ENCODE data around the gene GPR33.
"Not testable (repeated sequence)": the region's sequence is repeated elsewhere in the genome, so short reads cannot be mapped to it uniquely, and the experiment has no call there.

Gene GPR33

DNA sequence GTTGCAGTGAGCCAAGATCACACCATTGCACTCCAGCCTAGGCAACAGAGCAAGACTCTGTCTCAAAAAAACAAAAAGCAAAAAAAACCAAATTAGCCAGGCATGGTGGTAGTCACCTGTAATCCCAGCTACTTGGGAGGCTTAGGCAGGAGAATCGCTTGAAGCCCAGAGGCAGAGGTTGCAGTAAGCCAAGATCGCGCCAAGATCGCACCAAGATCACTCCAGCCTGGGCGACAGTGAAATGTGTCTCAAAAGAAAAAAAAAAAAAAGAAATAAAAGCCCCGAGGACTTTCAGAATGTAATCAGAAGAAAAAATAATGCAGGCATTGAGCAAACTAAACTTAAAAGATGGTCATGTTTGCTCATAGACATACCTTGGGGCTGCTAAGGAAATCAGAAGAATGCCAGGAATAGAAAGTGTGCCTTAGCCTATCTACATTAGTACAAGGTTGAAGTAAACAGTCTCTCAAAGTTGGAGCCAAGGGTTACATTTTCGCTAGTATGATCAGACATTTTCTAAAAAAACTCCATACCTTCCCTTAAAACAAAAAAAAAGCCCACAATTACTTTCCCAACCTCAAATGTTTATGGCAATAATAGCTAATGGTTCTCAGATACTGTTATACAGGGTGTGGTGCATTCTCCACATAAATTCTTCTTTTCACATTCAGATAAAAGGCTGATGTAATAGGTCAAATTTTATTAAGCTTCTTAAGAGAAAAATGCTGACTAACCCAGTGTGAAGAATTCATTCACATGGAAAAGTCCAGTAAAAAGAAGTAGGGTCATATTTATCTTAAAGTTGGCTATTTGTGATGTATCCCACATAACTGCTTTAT, 46.3 kb downstream of the GPR33 start:
- Histone ChIP-seq H4K20me1 (ENCODE audit: insufficient read depth, low read length) (no peaks in the 10 kb centered on the region), H3K9me3 (replicated peaks; ENCODE audit: insufficient read depth, low read length) (no peaks in the 10 kb centered on the region), H3K36me3 (replicated peaks; ENCODE audit: insufficient read depth, low read length) (no peaks in the 10 kb centered on the region), H3F3A (ENCODE audit: insufficient read depth, low read length) (no peaks in the 10 kb centered on the region), H3K9me2 (replicated peaks; ENCODE audit: insufficient read depth, low read length) (no peaks in the 10 kb centered on the region), H3K27me3 (replicated peaks; ENCODE audit: insufficient read depth, low read length) (no peaks in the 10 kb centered on the region), H2AFZ (ENCODE audit: low read length) (no peak overlapping the region), H3K9ac (ENCODE audit: low read length) (no peak overlapping the region), H3K4me3 (ENCODE audit: low read length) (no peak overlapping the region), H3K27ac (ENCODE audit: low read length) (no peak overlapping the region), H3K4me2 (ENCODE audit: low read depth, low read length) (no peak overlapping the region), H3K4me1 (ENCODE audit: low read length) (0 out of 2 replicates have a peak, but pooled peaks cover 4% of the 10 kb centered on the region), H3K79me2 (ENCODE audit: low read length) (no peaks in the 10 kb centered on the region)
- TF ChIP-seq EZH2 (optimal IDR thresholded peaks at IDR 0.05; ENCODE audit: low read depth, low read length) (no peak), EZH2phosphoT487 (IDR thresholded peaks at IDR 0.05; ENCODE audit: low read length) (no peak)
- TF ChIP-seq, protein P1, sequence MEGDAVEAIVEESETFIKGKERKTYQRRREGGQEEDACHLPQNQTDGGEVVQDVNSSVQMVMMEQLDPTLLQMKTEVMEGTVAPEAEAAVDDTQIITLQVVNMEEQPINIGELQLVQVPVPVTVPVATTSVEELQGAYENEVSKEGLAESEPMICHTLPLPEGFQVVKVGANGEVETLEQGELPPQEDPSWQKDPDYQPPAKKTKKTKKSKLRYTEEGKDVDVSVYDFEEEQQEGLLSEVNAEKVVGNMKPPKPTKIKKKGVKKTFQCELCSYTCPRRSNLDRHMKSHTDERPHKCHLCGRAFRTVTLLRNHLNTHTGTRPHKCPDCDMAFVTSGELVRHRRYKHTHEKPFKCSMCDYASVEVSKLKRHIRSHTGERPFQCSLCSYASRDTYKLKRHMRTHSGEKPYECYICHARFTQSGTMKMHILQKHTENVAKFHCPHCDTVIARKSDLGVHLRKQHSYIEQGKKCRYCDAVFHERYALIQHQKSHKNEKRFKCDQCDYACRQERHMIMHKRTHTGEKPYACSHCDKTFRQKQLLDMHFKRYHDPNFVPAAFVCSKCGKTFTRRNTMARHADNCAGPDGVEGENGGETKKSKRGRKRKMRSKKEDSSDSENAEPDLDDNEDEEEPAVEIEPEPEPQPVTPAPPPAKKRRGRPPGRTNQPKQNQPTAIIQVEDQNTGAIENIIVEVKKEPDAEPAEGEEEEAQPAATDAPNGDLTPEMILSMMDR (IDR thresholded peaks at IDR 0.05; ENCODE audit: low read length), result no peak
- DNase-seq, result no peak

DNA sequence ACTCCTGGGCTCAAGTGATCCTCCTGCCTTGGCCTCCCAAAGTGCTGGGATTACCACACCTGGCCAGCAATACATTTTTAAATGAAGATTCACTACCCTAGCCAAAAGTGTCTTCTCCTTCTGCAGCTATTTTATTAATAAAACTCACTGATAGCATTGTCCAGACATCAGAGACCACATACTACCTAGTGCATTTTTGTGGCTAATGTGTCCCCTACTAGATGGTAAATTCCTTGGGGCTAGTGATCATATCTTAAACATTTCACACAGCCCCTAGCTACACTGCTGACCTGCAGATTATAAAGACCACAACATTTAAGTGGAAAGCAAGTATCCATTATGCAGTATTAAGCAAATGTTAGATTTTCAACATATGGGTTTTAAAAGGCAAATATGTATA, 47.6 kb downstream of the GPR33 start:
- H3K4me2 ChIP-seq (ENCODE audit: low read depth, low read length), result no peak overlapping the region
- no peak overlapping the region for H3K9ac ChIP-seq (ENCODE audit: low read length)
- H3K36me3 ChIP-seq (replicated peaks; ENCODE audit: insufficient read depth, low read length), result no peaks in the 10 kb centered on the region
- no peak for DNase-seq
- TF ChIP-seq EZH2phosphoT487 (IDR thresholded peaks at IDR 0.05; ENCODE audit: low read length) (no peak), EZH2 (optimal IDR thresholded peaks at IDR 0.05; ENCODE audit: low read depth, low read length) (no peak)
- TF ChIP-seq, protein P1 (IDR thresholded peaks at IDR 0.05; ENCODE audit: low read length), result no peak
- H2AFZ ChIP-seq (ENCODE audit: low read length), result no peak overlapping the region
- H3K79me2 ChIP-seq (ENCODE audit: low read length), result no peaks in the 10 kb centered on the region
- no peaks in the 10 kb centered on the region for H3K9me2 ChIP-seq (replicated peaks; ENCODE audit: insufficient read depth, low read length)
- H3F3A ChIP-seq (ENCODE audit: insufficient read depth, low read length), result no peaks in the 10 kb centered on the region
- H3K9me3 ChIP-seq (replicated peaks; ENCODE audit: insufficient read depth, low read length), result no peaks in the 10 kb centered on the region
- no peak overlapping the region for H3K27ac ChIP-seq (ENCODE audit: low read length)
- no peak overlapping the region for H3K4me3 ChIP-seq (ENCODE audit: low read length)
- no peaks in the 10 kb centered on the region for H4K20me1 ChIP-seq (ENCODE audit: insufficient read depth, low read length)
- H3K27me3 ChIP-seq (replicated peaks; ENCODE audit: insufficient read depth, low read length), result no peaks in the 10 kb centered on the region
- H3K4me1 ChIP-seq (ENCODE audit: low read length), result 0 out of 2 replicates have a peak, but pooled peaks cover 4% of the 10 kb centered on the region

DNA sequence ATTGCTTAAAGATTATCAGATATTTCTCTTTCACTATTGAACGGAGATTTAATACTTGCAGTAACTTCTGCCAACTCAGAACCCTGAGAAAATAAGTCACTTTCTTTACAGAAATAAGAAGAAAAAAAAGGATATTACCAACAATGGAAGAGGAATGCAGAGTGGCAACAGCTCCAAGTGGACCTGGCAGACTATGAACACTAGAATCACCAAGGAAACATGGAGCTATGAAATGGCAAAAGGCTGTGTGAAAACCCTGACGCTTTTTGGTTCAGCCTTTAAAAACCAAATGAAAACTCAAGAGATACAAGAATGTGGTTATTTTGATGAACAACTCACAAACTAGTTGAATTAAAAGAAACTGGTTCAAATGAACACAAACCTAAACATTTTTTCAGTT, 48.3 kb downstream of the GPR33 start:
- no peaks in the 10 kb centered on the region for H3F3A ChIP-seq (ENCODE audit: insufficient read depth, low read length)
- no peaks in the 10 kb centered on the region for H3K79me2 ChIP-seq (ENCODE audit: low read length)
- H3K4me2 ChIP-seq (ENCODE audit: low read depth, low read length), result no peak overlapping the region
- H2AFZ ChIP-seq (ENCODE audit: low read length), result no peak overlapping the region
- H3K9me2 ChIP-seq (replicated peaks; ENCODE audit: insufficient read depth, low read length), result no peaks in the 10 kb centered on the region
- H3K4me1 ChIP-seq (ENCODE audit: low read length), result 0 out of 2 replicates have a peak, but pooled peaks cover 4% of the 10 kb centered on the region
- H3K9ac ChIP-seq (ENCODE audit: low read length), result no peak overlapping the region
- TF ChIP-seq EZH2 (optimal IDR thresholded peaks at IDR 0.05; ENCODE audit: low read depth, low read length) (no peak), EZH2phosphoT487 (IDR thresholded peaks at IDR 0.05; ENCODE audit: low read length) (no peak)
- TF ChIP-seq, protein P1 (IDR thresholded peaks at IDR 0.05; ENCODE audit: low read length), result no peak
- H3K27ac ChIP-seq (ENCODE audit: low read length), result no peak overlapping the region
- no peak for DNase-seq
- H3K4me3 ChIP-seq (ENCODE audit: low read length), result no peak overlapping the region
- no peaks in the 10 kb centered on the region for H4K20me1 ChIP-seq (ENCODE audit: insufficient read depth, low read length)
- H3K9me3 ChIP-seq (replicated peaks; ENCODE audit: insufficient read depth, low read length), result no peaks in the 10 kb centered on the region
- no peaks in the 10 kb centered on the region for H3K36me3 ChIP-seq (replicated peaks; ENCODE audit: insufficient read depth, low read length)
- no peaks in the 10 kb centered on the region for H3K27me3 ChIP-seq (replicated peaks; ENCODE audit: insufficient read depth, low read length)

DNA sequence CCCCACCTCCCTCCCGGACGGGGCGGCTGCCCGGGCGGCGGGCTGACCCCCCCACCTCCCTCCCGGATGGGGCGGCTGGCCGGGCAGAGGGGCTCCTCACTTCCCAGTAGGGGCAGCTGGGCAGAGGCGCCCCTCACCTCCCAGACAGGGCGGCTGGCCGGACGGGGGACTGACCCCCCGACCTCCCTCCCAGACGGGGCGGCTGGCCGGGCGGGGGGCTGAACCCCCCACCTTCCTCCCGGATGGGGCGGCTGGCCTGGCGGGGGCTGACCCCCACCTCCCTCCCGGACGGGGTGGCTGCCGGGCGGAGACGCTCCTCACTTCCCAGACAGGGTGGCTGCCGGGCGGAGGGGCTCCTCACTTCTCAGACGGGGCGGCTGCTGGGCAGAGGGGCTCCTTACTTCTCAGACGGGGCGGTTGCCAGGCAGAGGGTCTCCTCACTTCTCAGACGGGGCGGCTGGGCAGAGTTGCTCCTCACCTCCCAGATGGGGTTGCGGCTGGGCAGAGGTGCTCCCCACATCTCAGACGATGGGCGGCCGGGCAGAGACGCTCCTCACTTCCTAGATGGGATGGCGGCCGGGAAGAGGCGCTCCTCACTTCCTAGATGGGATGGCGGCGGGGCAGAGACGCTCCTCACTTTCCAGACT, 50.7 kb downstream of the GPR33 start:
- H3K4me2 ChIP-seq (ENCODE audit: low read depth, low read length); H3K4me1 ChIP-seq (ENCODE audit: low read length); H3F3A ChIP-seq (ENCODE audit: insufficient read depth, low read length); H3K9me3 ChIP-seq (replicated peaks; ENCODE audit: insufficient read depth, low read length); H3K79me2 ChIP-seq (ENCODE audit: low read length); DNase-seq; H3K9me2 ChIP-seq (replicated peaks; ENCODE audit: insufficient read depth, low read length); H3K27me3 ChIP-seq (replicated peaks; ENCODE audit: insufficient read depth, low read length); H3K36me3 ChIP-seq (replicated peaks; ENCODE audit: insufficient read depth, low read length); H3K4me3 ChIP-seq (ENCODE audit: low read length); H3K27ac ChIP-seq (ENCODE audit: low read length); H3K9ac ChIP-seq (ENCODE audit: low read length); H2AFZ ChIP-seq (ENCODE audit: low read length); H4K20me1 ChIP-seq (ENCODE audit: insufficient read depth, low read length): not testable (repeated sequence)

Data from MM.1S (cell line).